NCI-H2196 (cell line): ENCODE data around the gene ZNF385B.

Experiments
- DNase-seq: peaks from one replicate; lab custom pipeline; 2025; ENCODE audit not compliant: unreplicated experiment; lab: John Stamatoyannopoulos, UW

Gene ZNF385B

GRCh38 chr2:179592167-179592936 lies 269.1 kb downstream of the ZNF385B start:
- DNase-seq, result no peak

GRCh38 chr2:179591690-179592089 lies 269.7 kb downstream of the ZNF385B start:
- DNase-seq, result no peak

- DNase-seq, result no peak
Measured at GRCh38 chr2:179588486-179589145, 272.8 kb downstream of the ZNF385B start.

GRCh38 chr2:179584760-179585159 lies 276.7 kb downstream of the ZNF385B start:
- DNase-seq, result no peak

GRCh38 chr2:179581605-179582004 lies 279.8 kb downstream of the ZNF385B start:
- DNase-seq, result no peak

- DNase-seq, result no peak
Measured at GRCh38 chr2:179580378-179581146, 280.9 kb downstream of the ZNF385B start.

- no peak for DNase-seq
Measured at GRCh38 chr2:179579800-179580199, 281.6 kb downstream of the ZNF385B start.

- DNase-seq, result no peak
Measured at GRCh38 chr2:179578171-179578916, 283.1 kb downstream of the ZNF385B start.

GRCh38 chr2:179574061-179574519 lies 287.3 kb downstream of the ZNF385B start:
- no peak for DNase-seq

- no peak for DNase-seq
Measured at GRCh38 chr2:179572544-179572943, 288.9 kb downstream of the ZNF385B start.

GRCh38 chr2:179571721-179572120 lies 289.7 kb downstream of the ZNF385B start:
- no peak for DNase-seq

GRCh38 chr2:179571252-179571651 lies 290.2 kb downstream of the ZNF385B start:
- DNase-seq, result no peak

GRCh38 chr2:179569831-179570233 lies 291.6 kb downstream of the ZNF385B start:
- DNase-seq, result no peak

GRCh38 chr2:179565807-179566206 lies 295.6 kb downstream of the ZNF385B start:
- DNase-seq, result no peak

- no peak for DNase-seq
Measured at GRCh38 chr2:179562330-179562885, 299.0 kb downstream of the ZNF385B start.

GRCh38 chr2:179561702-179562101 lies 299.7 kb downstream of the ZNF385B start:
- no peak for DNase-seq

GRCh38 chr2:179560257-179560735 lies 301.1 kb downstream of the ZNF385B start:
- DNase-seq, result no peak

- DNase-seq, result no peak
Measured at GRCh38 chr2:179559108-179559806, 302.2 kb downstream of the ZNF385B start.

GRCh38 chr2:179558010-179558934 lies 303.1 kb downstream of the ZNF385B start:
- no peak for DNase-seq
